H9 (cell line): ENCODE results near the gene SF3A2. TPM values are rescaled to one million over a fixed set of nuclear protein-coding genes. Genes with fewer than 3 reads are reported as not detected.

Experiments
- DNase-seq: peaks from one replicate; pipeline ENCODE4 v3.0.0-alpha.2; 2017
- H2AFZ ChIP-seq: one replicate; pipeline ENCODE4 v1.6.1; 2013; ENCODE audit warnings: mild to moderate bottlenecking, low read length, control low read depth, moderate library complexity
- H2AK5ac ChIP-seq: 2 replicates; pipeline ENCODE4 v1.6.1; 2013; ENCODE audit warnings: low read length, control low read depth, mixed read lengths; ENCODE audit not compliant: insufficient read length
- H2BK120ac ChIP-seq: one replicate; pipeline ENCODE4 v1.6.1; 2013; ENCODE audit warnings: low read depth, mild to moderate bottlenecking, low read length, control low read depth, inconsistent platforms; ENCODE audit not compliant: poor library complexity, severe bottlenecking
- H2BK12ac ChIP-seq: 2 replicates; pipeline ENCODE4 v1.6.1; 2013; ENCODE audit warnings: low read length, control low read depth, mixed read lengths, low read depth; ENCODE audit not compliant: insufficient read length
- H2BK15ac ChIP-seq: 2 replicates; pipeline ENCODE4 v1.6.1; 2013; ENCODE audit warnings: low read depth, low read length, control low read depth
- H2BK20ac ChIP-seq: one replicate; pipeline ENCODE4 v1.6.1; 2013; ENCODE audit warnings: low read depth, mild to moderate bottlenecking, low read length, control low read depth, inconsistent platforms; ENCODE audit not compliant: poor library complexity, severe bottlenecking
- H2BK5ac ChIP-seq: 2 replicates; pipeline ENCODE4 v1.6.1; 2013; ENCODE audit warnings: low read length, control low read depth, mixed read lengths; ENCODE audit not compliant: insufficient read length
- H3K14ac ChIP-seq: 2 replicates; pipeline ENCODE4 v1.6.1; 2013; ENCODE audit warnings: low read length, control low read depth; ENCODE audit not compliant: insufficient read depth
- H3K18ac ChIP-seq: 2 replicates; pipeline ENCODE4 v1.6.1; 2013; ENCODE audit warnings: low read depth, mild to moderate bottlenecking, mixed read lengths, low read length, control low read depth; ENCODE audit not compliant: insufficient read length
- H3K23ac ChIP-seq: 2 replicates; pipeline ENCODE4 v1.6.1; 2013; ENCODE audit warnings: low read length, control low read depth, mixed read lengths, low read depth; ENCODE audit not compliant: insufficient read length
- H3K23me2 ChIP-seq: 2 replicates; pipeline ENCODE4 v1.6.1; 2013; ENCODE audit warnings: low read depth, mild to moderate bottlenecking, mixed read lengths, low read length, control low read depth; ENCODE audit not compliant: insufficient read length, poor library complexity, severe bottlenecking
- H3K27ac ChIP-seq: 2 replicates; pipeline ENCODE4 v1.5.1; 2013; ENCODE audit warnings: low read length, control low read depth, mixed read lengths, low read depth; ENCODE audit not compliant: insufficient read length
- H3K27me3 ChIP-seq: 2 replicates; pipeline ENCODE4 v1.6.1; 2013; ENCODE audit warnings: low read length, control low read depth, inconsistent platforms; ENCODE audit not compliant: insufficient read depth
- H3K4ac ChIP-seq: 2 replicates; pipeline ENCODE4 v1.6.1; 2013; ENCODE audit warnings: low read depth, mild to moderate bottlenecking, control low read depth, inconsistent platforms, low read length, moderate library complexity
- H3K4me1 ChIP-seq: 2 replicates; pipeline ENCODE4 v1.6.1; 2013; ENCODE audit warnings: low read length, control low read depth, inconsistent platforms; ENCODE audit not compliant: insufficient read depth
- H3K4me2 ChIP-seq: 2 replicates; pipeline ENCODE4 v1.6.1; 2013; ENCODE audit warnings: low read length, control low read depth, mixed read lengths; ENCODE audit not compliant: insufficient read length, insufficient read depth
- H3K56ac ChIP-seq: 2 replicates; pipeline ENCODE4 v1.6.1; 2013; ENCODE audit warnings: low read depth, mild to moderate bottlenecking, mixed read lengths, low read length, control low read depth; ENCODE audit not compliant: insufficient read length
- H3K79me1 ChIP-seq: 2 replicates; pipeline ENCODE4 v1.6.1; 2013; ENCODE audit warnings: low read depth, mild to moderate bottlenecking, moderate library complexity, low read length, control low read depth, inconsistent platforms; ENCODE audit not compliant: insufficient read depth, poor library complexity, severe bottlenecking
- H3K79me2 ChIP-seq: 2 replicates; pipeline ENCODE4 v1.6.1; 2013; ENCODE audit warnings: low read length, control low read depth, inconsistent platforms; ENCODE audit not compliant: insufficient read depth
- H3K9ac ChIP-seq: 2 replicates; pipeline ENCODE4 v1.6.1; 2013; ENCODE audit warnings: low read length, control low read depth, mixed read lengths; ENCODE audit not compliant: insufficient read length; ENCODE audit errors: extremely low read depth
- H3K9me3 ChIP-seq: one replicate; pipeline ENCODE4 v1.6.1; 2013; ENCODE audit warnings: low read depth, low read length, inconsistent platforms; ENCODE audit not compliant: control insufficient read depth
- H3T11ph ChIP-seq: one replicate; pipeline ENCODE4 v1.6.1; 2013; ENCODE audit warnings: mild to moderate bottlenecking, low read length, control low read depth, inconsistent platforms
- H4K20me1 ChIP-seq: one replicate; pipeline ENCODE4 v1.6.1; 2013; ENCODE audit not compliant: control insufficient read depth, insufficient read length, insufficient read depth
- H4K5ac ChIP-seq: 2 replicates; pipeline ENCODE4 v1.6.1; 2013; ENCODE audit warnings: low read depth, mild to moderate bottlenecking, mixed read lengths, low read length, control low read depth; ENCODE audit not compliant: insufficient read length
- H4K8ac ChIP-seq: replicated peaks from 2 replicates; pipeline ENCODE4 v1.6.1; 2013; ENCODE audit warnings: low read length, control low read depth, mixed read lengths, low read depth; ENCODE audit not compliant: insufficient read length
- H4K91ac ChIP-seq: 2 replicates; pipeline ENCODE4 v1.6.1; 2013; ENCODE audit warnings: low read depth, mild to moderate bottlenecking, moderate library complexity, mixed read lengths, low read length, control low read depth; ENCODE audit not compliant: insufficient read length
- H3K27ac Mint-ChIP-seq, 3 experiments: 2 replicates in 2 of 3; 3 replicates in 1 of 3; pipeline ENCODE4 v1.8.0; 2020 to 2021; ENCODE audit warnings: mixed read lengths in 3 of 3, mild to moderate bottlenecking in 1 of 3, moderate library complexity in 1 of 3
- H3K27me3 Mint-ChIP-seq: 2 replicates; pipeline ENCODE4 v1.8.0; 2021; ENCODE audit warnings: low read depth, mild to moderate bottlenecking, moderate library complexity, mixed read lengths
- H3K36me3 Mint-ChIP-seq, 3 experiments: 2 replicates in 2 of 3; 3 replicates in 1 of 3; pipeline ENCODE4 v1.8.0; 2020 to 2021; ENCODE audit warnings: low read depth in 3 of 3, mixed read lengths in 3 of 3; ENCODE audit not compliant: insufficient read depth in 1 of 3
- H3K4me1 Mint-ChIP-seq, 2 experiments: 2 replicates each; pipeline ENCODE4 v1.8.0; 2020; ENCODE audit warnings: mixed read lengths in 2 of 2
- H3K4me3 Mint-ChIP-seq, 2 experiments: 2 replicates in 1 of 2; 3 replicates in 1 of 2; pipeline ENCODE4 v1.8.0; 2020 to 2021; ENCODE audit warnings: mild to moderate bottlenecking in 2 of 2, mixed read lengths in 2 of 2, moderate library complexity in 1 of 2
- H3K9me3 Mint-ChIP-seq, 2 experiments: 2 replicates in 1 of 2; 3 replicates in 1 of 2; pipeline ENCODE4 v1.8.0; 2020; ENCODE audit warnings: mild to moderate bottlenecking in 2 of 2, mixed read lengths in 2 of 2, moderate library complexity in 1 of 2
- CTCF ChIP-seq: fragments of 200-600 bp; sonication (generic); conservative IDR thresholded peaks from 3 replicates; pipeline ENCODE4 v1.8.0; 2021; ENCODE audit warnings: antibody characterized with exemption, mild to moderate bottlenecking
- WGBS: extraction: QIAGEN DNeasy Blood & Tissue Kit; methylation state at CpG from one replicate; pipeline ENCODE4 v1.1.7; 2013; ENCODE audit warnings: missing lambda C conversion rate, low lambda C conversion rate, mixed read lengths; ENCODE audit not compliant: insufficient read length; ENCODE audit errors: extremely low coverage; 5-methylcytosine and 5-hydroxymethylcytosine counted together
- total RNA-seq: library from RNA; stranded (reverse); gene quantifications from 2 replicates; pipeline ENCODE4 v1.2.1, GENCODE V29; 2021

SF3A2 gene
- total RNA-seq, 1 experiment from 2014 or later: 166 TPM

GRCh38 chr19:2232286-2233151 is 4.1 kb upstream of the SF3A2 start:
- no peak overlapping the region for H3K27ac ChIP-seq
- H3K27me3 Mint-ChIP-seq: no peaks in the 10 kb centered on the region; the same call in 1 of the 2 replicates
- H4K20me1 ChIP-seq: no peaks in the 10 kb centered on the region
- TF ChIP-seq CTCF: no peak
- H3K27ac Mint-ChIP-seq: peak overlapping the region in 1 of 3 experiments; percentile 84; a peak in 3 of 7 replicates
- no peaks in the 10 kb centered on the region; the same call in 1 of the 2 replicates for H3K4me1 ChIP-seq
- DNase-seq: no peak
- no peak overlapping the region for H2BK5ac ChIP-seq
- no peak overlapping the region for H3K23ac ChIP-seq
- no peaks in the 10 kb centered on the region for H3K9me3 ChIP-seq
- H2BK20ac ChIP-seq: no peak overlapping the region
- H2BK15ac ChIP-seq: no peak overlapping the region
- H2BK120ac ChIP-seq: no peak overlapping the region
- H3K9me3 Mint-ChIP-seq: peaks cover 0 to 1% of the 10 kb centered on the region in 2 experiments; a peak in 1 of 5 replicates
- H3K14ac ChIP-seq: no peak overlapping the region
- H3K27me3 ChIP-seq: no peaks in the 10 kb centered on the region
- no peak overlapping the region for H2AK5ac ChIP-seq
- H2AFZ ChIP-seq: no peak overlapping the region
- no peak overlapping the region for H4K8ac ChIP-seq
- no peak overlapping the region for H3K4me2 ChIP-seq
- peaks cover 7 to 12% of the 10 kb centered on the region in 2 experiments for H3K4me1 Mint-ChIP-seq
- H3K4me3 Mint-ChIP-seq: peak overlapping the region; percentile 12 to 48; a peak in 1 of 5 replicates
- H3K79me2 ChIP-seq: peaks cover 5% of the 10 kb centered on the region; the same call in 1 of the 2 replicates
- H4K91ac ChIP-seq: no peak overlapping the region
- no peak overlapping the region for H4K5ac ChIP-seq
- no peak overlapping the region for H3T11ph ChIP-seq
- peaks cover 8 to 49% (median 34%) of the 10 kb centered on the region in 3 experiments for H3K36me3 Mint-ChIP-seq
- WGBS: no CpG with 5 or more reads among the region's 30 CpGs
- peaks cover 9% of the 10 kb centered on the region for H3K23me2 ChIP-seq
- H3K9ac ChIP-seq: no peak overlapping the region
- no peaks in the 10 kb centered on the region for H3K79me1 ChIP-seq
- H2BK12ac ChIP-seq: no peak overlapping the region
- H3K4ac ChIP-seq: no peak overlapping the region
- H3K56ac ChIP-seq: no peak overlapping the region
- no peak overlapping the region for H3K18ac ChIP-seq
